H1 (cell line): ENCODE data around the gene ZNF2. TPM values are rescaled to one million over a fixed set of nuclear protein-coding genes. Genes with fewer than 3 reads are reported as not detected.

ENCODE experiments used
- CTCF ChIA-PET: fragments of 300-600 bp; sonication (Branson Sonifier 250); formaldehyde crosslinking; loops from one replicate; lab custom pipeline; 2021; ENCODE audit not compliant: partially characterized antibody; lab: Charles Lee
- POLR2A ChIA-PET: fragments of 300-600 bp; sonication (Branson Sonifier 250); formaldehyde crosslinking; loops from one replicate; lab custom pipeline; 2021; ENCODE audit warnings: inconsistent platforms; ENCODE audit not compliant: partially characterized antibody; lab: Charles Lee
- DNase-seq, 2 experiments: peaks; one replicate each; pipeline versions ENCODE4 v3.0.0 to v3.0.0-alpha.2; 2010 to 2022; ENCODE audit warnings: low spot score in 2 of 2, low read depth in 1 of 2, mixed read lengths in 1 of 2
- FAIRE-seq: peaks from 2 replicates; lab custom pipeline; 2011; peaks lifted over from hg19 to GRCh38; lab: Jason Lieb, UNC
- H2AFZ ChIP-seq: 2 replicates; pipeline ENCODE4 v1.8.1; 2012; ENCODE audit warnings: low read length, inconsistent platforms
- H2AK5ac ChIP-seq: 2 replicates; pipeline ENCODE4 v1.6.1; 2013; ENCODE audit warnings: low read depth, low read length
- H2BK120ac ChIP-seq: replicated peaks from 2 replicates; pipeline ENCODE3; 2013; ENCODE audit warnings: low read depth, low read length, inconsistent platforms
- H2BK12ac ChIP-seq: 2 replicates; pipeline ENCODE4 v1.6.1; 2013; ENCODE audit warnings: low read depth, low read length
- H2BK15ac ChIP-seq: 2 replicates; pipeline ENCODE4 v1.6.1; 2013; ENCODE audit warnings: low read length
- H2BK20ac ChIP-seq: 2 replicates; pipeline ENCODE4 v1.6.1; 2013; ENCODE audit warnings: low read length
- H2BK5ac ChIP-seq: 2 replicates; pipeline ENCODE4 v1.6.1; 2013; ENCODE audit warnings: low read depth, low read length
- H3K14ac ChIP-seq: 2 replicates; pipeline ENCODE4 v1.6.1; 2013; ENCODE audit warnings: inconsistent platforms; ENCODE audit not compliant: insufficient read length
- H3K18ac ChIP-seq: 2 replicates; pipeline ENCODE4 v1.6.1; 2013; ENCODE audit warnings: low read length; ENCODE audit errors: extremely low read depth
- H3K23ac ChIP-seq: 2 replicates; pipeline ENCODE4 v1.6.1; 2013; ENCODE audit warnings: inconsistent platforms; ENCODE audit not compliant: insufficient read length
- H3K23me2 ChIP-seq: 2 replicates; pipeline ENCODE4 v1.6.1; 2013; ENCODE audit warnings: low read depth, low read length
- H3K27ac ChIP-seq: 2 replicates; pipeline ENCODE4 v1.6.1; 2011; ENCODE audit warnings: low read depth, low read length, inconsistent platforms
- H3K27me3 ChIP-seq, 4 experiments: replicated peaks in 1 of 4; 1 replicate in 1 of 4; 2 replicates in 3 of 4; pipeline versions ENCODE4 v1.6.1 to v1.8.1; 2011 to 2013; ENCODE audit warnings: low read length in 3 of 4, mild to moderate bottlenecking in 3 of 4, inconsistent platforms in 2 of 4, mixed read lengths in 2 of 4, moderate library complexity in 1 of 4; ENCODE audit not compliant: control insufficient read depth in 3 of 4, insufficient read depth in 3 of 4; ENCODE audit errors: extremely low read depth in 1 of 4
- H3K36me3 ChIP-seq, 4 experiments: 2 replicates each; pipeline versions ENCODE4 v1.6.1 to v1.8.1; 2011 to 2013; ENCODE audit warnings: mild to moderate bottlenecking in 4 of 4, low read length in 3 of 4, moderate library complexity in 2 of 4, control low read depth in 1 of 4, inconsistent platforms in 1 of 4; ENCODE audit not compliant: insufficient read depth in 4 of 4, control insufficient read depth in 2 of 4
- H3K4ac ChIP-seq: replicated peaks from 2 replicates; pipeline ENCODE3; 2013; ENCODE audit warnings: low read length, low read depth, mixed read lengths, inconsistent platforms; ENCODE audit not compliant: insufficient read length
- H3K4me1 ChIP-seq, 4 experiments: replicated peaks in 1 of 4; 1 replicate in 1 of 4; 2 replicates in 3 of 4; pipeline versions ENCODE4 v1.6.1 to v1.8.1; 2011 to 2013; ENCODE audit warnings: low read length in 3 of 4, inconsistent platforms in 2 of 4, mixed read lengths in 1 of 4; ENCODE audit not compliant: insufficient read depth in 4 of 4, control insufficient read depth in 3 of 4
- H3K4me2 ChIP-seq, 2 experiments: 2 replicates each; pipeline versions ENCODE4 v1.6.1 to v1.8.1; 2011 to 2013; ENCODE audit warnings: low read depth in 2 of 2, low read length in 2 of 2, control low read depth in 1 of 2, inconsistent platforms in 1 of 2, mild to moderate bottlenecking in 1 of 2; ENCODE audit not compliant: insufficient read depth in 1 of 2
- H3K4me3 ChIP-seq, 4 experiments: fragments of 200-600, 300-600 bp in 1 of 4; sonication (generic), shearing (Covaris generic), sonication (Bioruptor Twin) in 1 of 4; 2 replicates each; pipeline versions ENCODE4 v1.5.1 to v1.8.1; 2011 to 2016; ENCODE audit warnings: low read length in 4 of 4, low read depth in 3 of 4, control low read depth in 2 of 4, inconsistent platforms in 2 of 4, mild to moderate bottlenecking in 2 of 4, mixed read lengths in 1 of 4, moderate library complexity in 1 of 4; ENCODE audit not compliant: insufficient read depth in 2 of 4; ENCODE audit errors: extremely low read depth in 1 of 4
- H3K56ac ChIP-seq: replicated peaks from 2 replicates; pipeline ENCODE3; 2013; ENCODE audit warnings: low read depth, mild to moderate bottlenecking, mixed read lengths, low read length, inconsistent platforms; ENCODE audit not compliant: insufficient read length
- H3K79me1 ChIP-seq: 2 replicates; pipeline ENCODE4 v1.6.1; 2013; ENCODE audit warnings: low read depth, low read length, control low read depth
- H3K79me2 ChIP-seq, 2 experiments: 2 replicates each; pipeline versions ENCODE4 v1.6.1 to v1.8.1; 2012 to 2013; ENCODE audit warnings: low read length in 2 of 2, mild to moderate bottlenecking in 2 of 2, inconsistent platforms in 1 of 2; ENCODE audit not compliant: insufficient read depth in 2 of 2, control insufficient read depth in 1 of 2
- H3K9ac ChIP-seq, 4 experiments: replicated peaks in 1 of 4; 1 replicate in 1 of 4; 2 replicates in 3 of 4; pipeline versions ENCODE4 v1.6.1 to v1.8.1; 2011 to 2013; ENCODE audit warnings: low read depth in 3 of 4, low read length in 3 of 4, control low read depth in 2 of 4, mild to moderate bottlenecking in 2 of 4, moderate library complexity in 2 of 4, inconsistent platforms in 1 of 4; ENCODE audit errors: extremely low read depth in 1 of 4
- H3K9me3 ChIP-seq, 2 experiments: 2 replicates each; pipeline versions ENCODE4 v1.6.1 to v1.8.1; 2012 to 2013; ENCODE audit warnings: mild to moderate bottlenecking in 2 of 2, moderate library complexity in 2 of 2, control low read depth in 1 of 2, inconsistent platforms in 1 of 2, low read depth in 1 of 2, low read length in 1 of 2, mixed read lengths in 1 of 2; ENCODE audit not compliant: insufficient read depth in 2 of 2
- H4K20me1 ChIP-seq, 2 experiments: replicated peaks in 1 of 2; 2 replicates each; pipeline versions ENCODE3 to v1.8.1; 2011 to 2013; ENCODE audit warnings: inconsistent platforms in 2 of 2, low read length in 2 of 2, mild to moderate bottlenecking in 1 of 2; ENCODE audit not compliant: insufficient read depth in 2 of 2, control insufficient read depth in 1 of 2
- H4K5ac ChIP-seq: 2 replicates; pipeline ENCODE4 v1.6.1; 2013; ENCODE audit warnings: low read length, low read depth, mixed read lengths, inconsistent platforms; ENCODE audit not compliant: insufficient read length
- H4K8ac ChIP-seq: 2 replicates; pipeline ENCODE4 v1.8.0; 2013; ENCODE audit warnings: mild to moderate bottlenecking, moderate library complexity, low read length, inconsistent platforms; ENCODE audit not compliant: insufficient read depth; ENCODE audit errors: extremely low read depth
- H4K91ac ChIP-seq: replicated peaks from 2 replicates; pipeline ENCODE3; 2013; ENCODE audit warnings: low read length, mixed read lengths, inconsistent platforms; ENCODE audit not compliant: insufficient read length
- CEBPB ChIP-seq: IDR thresholded peaks from 2 replicates; pipeline ENCODE4 v1.6.1; 2012; ENCODE audit warnings: low read depth, low read length
- CTBP2 ChIP-seq: IDR thresholded peaks from 2 replicates; pipeline ENCODE4 v1.7.0; 2011; ENCODE audit warnings: borderline replicate concordance, mild to moderate bottlenecking, moderate library complexity, mixed read lengths, low read length; ENCODE audit not compliant: insufficient read depth, insufficient read length
- E2F6 ChIP-seq: IDR thresholded peaks from 2 replicates; pipeline ENCODE4 v1.6.1; 2012; ENCODE audit warnings: inconsistent platforms
- EP300 ChIP-seq, 2 experiments: IDR thresholded peaks; 1 replicate in 1 of 2; 2 replicates in 1 of 2; pipeline ENCODE4 v1.6.1; 2011 to 2012; ENCODE audit warnings: low read depth in 2 of 2, low read length in 2 of 2, mild to moderate bottlenecking in 2 of 2, borderline replicate concordance in 1 of 2, inconsistent platforms in 1 of 2, moderate library complexity in 1 of 2
- KDM4A ChIP-seq: IDR thresholded peaks from one replicate; pipeline ENCODE4 v1.7.1; 2012; ENCODE audit warnings: low read depth, mild to moderate bottlenecking, moderate library complexity, low read length, inconsistent platforms; ENCODE audit not compliant: severe bottlenecking
- NRF1 ChIP-seq: IDR thresholded peaks from 2 replicates; pipeline ENCODE4 v1.6.1; 2011; ENCODE audit warnings: mild to moderate bottlenecking, low read depth, low read length, improper control_type of control experiment
- POLR2A ChIP-seq, 2 experiments: IDR thresholded peaks; 1 replicate in 1 of 2; 2 replicates in 1 of 2; pipeline ENCODE4 v1.6.1; 2011; ENCODE audit warnings: low read depth in 2 of 2, low read length in 2 of 2, mild to moderate bottlenecking in 2 of 2; ENCODE audit errors: control extremely low read depth in 1 of 2
- SAP30 ChIP-seq: fragments of 300-600 bp; sonication (generic); IDR thresholded peaks from 2 replicates; pipeline ENCODE4 v1.7.1; 2012; ENCODE audit warnings: low read length, moderate library complexity, mild to moderate bottlenecking, inconsistent platforms; ENCODE audit not compliant: insufficient read depth, insufficient replicate concordance
- SIRT6 ChIP-seq: IDR thresholded peaks from one replicate; pipeline ENCODE4 v1.7.1; 2012; ENCODE audit warnings: low read length, inconsistent platforms
- SRF ChIP-seq: IDR thresholded peaks from 2 replicates; pipeline ENCODE4 v1.6.1; 2011; ENCODE audit warnings: mild to moderate bottlenecking, low read depth, low read length, moderate library complexity
- WGBS, 2 experiments: shearing (Covaris generic) in 1 of 2; methylation state at CpG; one replicate each; pipeline versions ENCODE4 v1.1.6 to v1.1.7; 2013 to 2015; ENCODE audit warnings: low lambda C conversion rate in 2 of 2, mixed read lengths in 2 of 2, inconsistent platforms in 1 of 2, low coverage in 1 of 2, missing lambda C conversion rate in 1 of 2; ENCODE audit not compliant: insufficient replicate concordance in 2 of 2, insufficient coverage in 1 of 2, insufficient read length in 1 of 2; ENCODE audit errors: extremely low coverage in 1 of 2, missing lambda C conversion rate in 1 of 2; 5-methylcytosine and 5-hydroxymethylcytosine counted together
- polyA plus RNA-seq, 7 experiments: library from polyadenylated mRNA; depleted of rRNA in 3 of 7; stranded (reverse) in 5 of 7; unstranded in 2 of 7; fragments of >200 nt in 5 of 7; fragments of 200-250 nt in 2 of 7; gene quantifications; 1 replicate in 5 of 7; 2 replicates in 1 of 7; 4 replicates in 1 of 7; pipeline versions ENCODE4 v1.2.1 to v1.2.3, GENCODE V29; 2011 to 2013; ENCODE audit warnings: missing spikeins in 2 of 7, mixed read lengths in 2 of 7
- total RNA-seq: library from RNA; stranded (reverse); fragmentation: NEBNext Ultra II Directional; extraction: Animal tissue kit (Norgen Biotek cat#: 25700); gene quantifications from 2 replicates; pipeline ENCODE4 v1.2.1, GENCODE V29; 2021

Gene ZNF2
- total and polyA plus RNA-seq, 2 of the 8 experiments (the other 6 are each of a cell fraction or from before 2014, with no cell fraction given) = 1.3 to 3.0 TPM

GRCh38 chr2:95159690-95160449 is 5.7 kb upstream of the ZNF2 start, which contains the start of gene ZNF514:
ZNF514 (minus strand) TSS chr2:95159848; CDS start chr2:95153253, 6,595 bp downstream.
- H3K14ac ChIP-seq = no peak within 1 kb of the TSS
- no peaks in the 10 kb centered on the region for H4K20me1 ChIP-seq
- H4K5ac ChIP-seq = no peak within 1 kb of the TSS
- H3K36me3 ChIP-seq = peaks cover 0 to 9% (median 3%) of the 10 kb centered on the region in 4 experiments; a peak in 2 of 8 replicates
- TF ChIP-seq SIRT6 (no peak), SAP30 (no peak), EP300 (IDR thresholded peaks at IDR 0.05; ENCODE audit: borderline replicate concordance in 1 of 2, low read depth in 2 of 2, low read length in 2 of 2) (no peak), CTBP2 (no peak), CEBPB (no peak), KDM4A (peak; percentile 29), POLR2A (IDR thresholded peaks at IDR 0.05; ENCODE audit: control extremely low read depth in 1 of 2, low read depth in 2 of 2, low read length in 2 of 2) (no peak), NRF1 (peak; percentile 38; the same call in 1 of the 2 replicates), E2F6 (0 out of 2 replicates have a peak, but pooled peaks have one; percentile 19), SRF (no peak)
- 15% methylated on average over 43 of the region's 64 CpGs; no CpG with 5 or more reads in 1 of the 2 experiments for WGBS, 2 experiments
- peaks cover 0 to 6% of the 10 kb centered on the region in 2 experiments; a peak in 3 of 4 replicates for H3K9me3 ChIP-seq
- no peak within 1 kb of the TSS for H3K27ac ChIP-seq
- peak within 1 kb of the TSS; percentile 93 for H3K18ac ChIP-seq
- no peak within 1 kb of the TSS for H4K91ac ChIP-seq
- peaks cover 0 to 3% of the 10 kb centered on the region in 2 experiments; a peak in 1 of 4 replicates for H3K79me2 ChIP-seq
- peak in 1 of 2 experiments; percentile 77 for DNase-seq
- peaks cover 8% of the 10 kb centered on the region for H3K23me2 ChIP-seq
- no peak within 1 kb of the TSS for H2AK5ac ChIP-seq
- ChIA-PET CTCF (interaction anchor here (0.8 to 1.3 kb wide), 3 partner anchors 44 to 83 kb away, joined by 4 read pairs; no protein-coding TSS in a partner anchor), POLR2A (interaction anchor here (1.0 kb wide), 1 partner anchor 39 kb away, joined by 5 read pairs; no protein-coding TSS in a partner anchor)
- H3K79me1 ChIP-seq = no peaks in the 10 kb centered on the region
- H3K4me2 ChIP-seq = peak within 1 kb of the TSS; percentile 67 to 94
- H2BK15ac ChIP-seq = 0 out of 2 replicates have a peak within 1 kb of the TSS, but pooled peaks have one; percentile 81
- peak within 1 kb of the TSS; percentile 81 for H4K8ac ChIP-seq
- H2BK20ac ChIP-seq = no peak within 1 kb of the TSS
- H2BK5ac ChIP-seq = no peak within 1 kb of the TSS
- H3K23ac ChIP-seq = no peak within 1 kb of the TSS
- no peak for FAIRE-seq
- peak within 1 kb of the TSS; percentile 59 to 84 (median 74) for H3K4me3 ChIP-seq
- peaks cover 0 to 3% (median 0%) of the 10 kb centered on the region in 4 experiments; a peak in 2 of 7 replicates for H3K4me1 ChIP-seq
- no peak within 1 kb of the TSS for H3K4ac ChIP-seq
- peak within 1 kb of the TSS; percentile 61 for H3K56ac ChIP-seq
- peak within 1 kb of the TSS; percentile 68; the same call in 1 of the 2 replicates for H2BK12ac ChIP-seq
- H2BK120ac ChIP-seq = no peak within 1 kb of the TSS
- peak within 1 kb of the TSS in 3 of 4 experiments; percentile 0 to 35 (median 25); a peak in 5 of 7 replicates for H3K9ac ChIP-seq
- H2AFZ ChIP-seq = peak within 1 kb of the TSS; percentile 95
- peaks cover 0 to 12% (median 9%) of the 10 kb centered on the region in 4 experiments; a peak in 4 of 7 replicates for H3K27me3 ChIP-seq
